ENCODE measurements around the gene FOXN1. TPM values are rescaled to one million over a fixed set of nuclear protein-coding genes. Genes with fewer than 3 reads are reported as not detected.

Gene FOXN1
- total and polyA plus RNA-seq, 2 of the 13 experiments (the other 11 are each of a cell fraction or from before 2014, with no cell fraction given) = 0.01 TPM; not detected in 1

- TF ChIP-seq HNF1B (CRISPR knock-in tag; IDR thresholded peaks at IDR 0.05) (0 out of 2 replicates have a peak, but pooled peaks have one; percentile 58), HOXD1 (CRISPR knock-in tag; IDR thresholded peaks at IDR 0.05) (no peak), POLR2A (IDR thresholded peaks at IDR 0.05; ENCODE audit: insufficient read depth in 1 of 2, low read depth in 2 of 2, low read length in 2 of 2) (peak; percentile 56 to 70), SMAD9 (CRISPR knock-in tag; IDR thresholded peaks at IDR 0.05) (no peak), SRF (IDR thresholded peaks at IDR 0.05; ENCODE audit: low read depth, low read length) (no peak), HIVEP1 (CRISPR knock-in tag; IDR thresholded peaks at IDR 0.05) (0 out of 2 replicates have a peak, but pooled peaks have one; percentile 33), ETV5 (CRISPR knock-in tag; IDR thresholded peaks at IDR 0.05; ENCODE audit: borderline replicate concordance) (peak; percentile 6; the same call in 1 of the 2 replicates), ZFP91 (CRISPR knock-in tag; IDR thresholded peaks at IDR 0.05; ENCODE audit: borderline replicate concordance) (peak; percentile 27; the same call in 1 of the 2 replicates), PCBP1 (IDR thresholded peaks at IDR 0.05; ENCODE audit: borderline replicate concordance, low read depth, low read length) (no peak), LRRFIP1 (CRISPR knock-in tag; conservative IDR thresholded peaks at IDR 0.05) (no peak), DZIP1 (CRISPR knock-in tag; IDR thresholded peaks at IDR 0.05) (peak; percentile 52; the same call in 1 of the 2 replicates), PHF8 (CRISPR knock-in tag; IDR thresholded peaks at IDR 0.05) (peak; percentile 83), AGO2 (optimal IDR thresholded peaks at IDR 0.05; ENCODE audit: low read depth, low read length) (peak; percentile 54), ZNF672 (CRISPR knock-in tag; IDR thresholded peaks at IDR 0.05) (no peak), ZNF574 (CRISPR knock-in tag; IDR thresholded peaks at IDR 0.05) (peak; percentile 36), ERF (CRISPR knock-in tag; IDR thresholded peaks at IDR 0.05) (peak; percentile 58), ATF3 (CRISPR knock-in tag; IDR thresholded peaks at IDR 0.05) (no peak)
These were observed 46.2 kb downstream of the FOXN1 start, which contains the start of gene UNC119 (continued) for GRCh38 chr17:28552176-28552999.

Data from HepG2 (cell line).